Suprapubic skin (tissue), 3 donors: ENCODE results near the gene ARID1B.

Source experiments
- CTCF ChIP-seq, 2 donors: fragments of 200-600 bp in 1 of 2; fragments of 450-650 bp in 1 of 2; sonication (generic) in 1 of 2; IDR thresholded peaks; one replicate each; pipeline ENCODE4 v1.5.1; 2016 to 2019; ENCODE audit warnings: antibody characterized with exemption in 2 of 2, mild to moderate bottlenecking in 1 of 2, moderate library complexity in 1 of 2
- EP300 ChIP-seq: sonication (generic); formaldehyde crosslinking; IDR thresholded peaks from one replicate; pipeline ENCODE4 v1.6.1; 2017; ENCODE audit warnings: antibody characterized with exemption
- POLR2A ChIP-seq, 2 donors: fragments of 450-650 bp; IDR thresholded peaks; one replicate each; pipeline ENCODE4 v1.6.1; 2017; ENCODE audit warnings: antibody characterized with exemption in 2 of 2, mild to moderate bottlenecking in 2 of 2, moderate library complexity in 2 of 2

GRCh38 chr6:156782691-156783320 lies 5.6 kb downstream of the ARID1B start:
- TF ChIP-seq CTCF (IDR thresholded peaks at IDR 0.05) (no peak), POLR2A (IDR thresholded peaks at IDR 0.05) (no peak), EP300 (no peak)
